Stimulated activated naive CD8-positive, alpha-beta T cell treated with anti-CD3 and anti-CD28 coated beads, Interleukin-15, amount 100 ng/mL, for 72 hours (primary cell): ENCODE measurements around the gene EME2.

Experiments used
- ATAC-seq: fragments of 150-1000 bp; cut with Tn5 transposase; 2 replicates; pipeline ENCODE4 v1.10.0; 2021; ENCODE audit warnings: mild to moderate bottlenecking, moderate library complexity
- DNase-seq, 2 donors: peaks; one replicate each; pipeline ENCODE4 v3.0.0; 2021 to 2022
- H3K27ac Mint-ChIP-seq, 2 donors: one replicate each; pipeline ENCODE4 v1.8.0; 2022; ENCODE audit warnings: mild to moderate bottlenecking in 2 of 2, mixed read lengths in 2 of 2, moderate library complexity in 2 of 2
- H3K27me3 Mint-ChIP-seq: one replicate; pipeline ENCODE4 v1.8.0; 2022; ENCODE audit warnings: mixed read lengths
- H3K4me1 Mint-ChIP-seq: one replicate; pipeline ENCODE4 v1.8.0; 2022; ENCODE audit warnings: mild to moderate bottlenecking, mixed read lengths
- H3K4me3 Mint-ChIP-seq, 2 donors: one replicate each; pipeline ENCODE4 v1.8.0; 2022; ENCODE audit warnings: mild to moderate bottlenecking in 2 of 2, mixed read lengths in 2 of 2, moderate library complexity in 1 of 2
- H3K9me3 Mint-ChIP-seq, 2 donors: one replicate each; pipeline ENCODE4 v1.8.0; 2022; ENCODE audit warnings: mixed read lengths in 2 of 2

Gene EME2

DNA sequence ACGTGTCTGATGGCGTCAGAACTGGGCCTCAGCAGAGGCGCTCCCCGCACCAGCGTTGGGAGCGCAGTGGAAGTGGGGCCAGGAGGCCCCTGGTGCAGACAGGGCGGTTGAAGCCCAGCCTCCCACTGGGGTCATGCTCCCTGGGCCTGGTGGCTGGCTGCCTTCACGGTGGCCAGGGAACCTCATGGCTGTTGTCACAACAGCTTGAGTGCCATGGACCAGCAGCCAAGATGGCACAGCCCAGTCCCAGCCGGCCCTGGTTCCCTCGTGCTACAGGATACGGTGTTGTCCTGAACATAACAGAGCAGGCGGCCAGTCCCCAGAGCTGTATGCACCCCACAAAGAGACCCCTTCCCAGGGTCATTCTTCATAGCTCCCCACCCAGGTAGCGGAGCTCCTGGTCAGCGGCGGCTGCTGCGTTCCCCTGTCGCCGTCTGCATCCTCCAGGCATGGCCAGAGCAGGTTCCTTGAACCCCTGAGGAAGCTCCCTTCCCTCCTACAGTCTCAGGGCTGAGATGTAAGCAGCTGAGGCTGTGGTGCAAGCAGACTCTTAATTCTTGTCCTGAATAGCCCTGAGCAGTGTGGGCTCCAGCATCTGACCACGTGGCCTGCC is 31.0 kb upstream of the EME2 start:
- no peaks in the 10 kb centered on the region for H3K27me3 Mint-ChIP-seq
- H3K4me1 Mint-ChIP-seq = no peaks in the 10 kb centered on the region
- DNase-seq = no peak
- no peak for ATAC-seq
- no peaks in the 10 kb centered on the region for H3K9me3 Mint-ChIP-seq
- no peak overlapping the region for H3K4me3 Mint-ChIP-seq
- H3K27ac Mint-ChIP-seq = no peak overlapping the region

DNA sequence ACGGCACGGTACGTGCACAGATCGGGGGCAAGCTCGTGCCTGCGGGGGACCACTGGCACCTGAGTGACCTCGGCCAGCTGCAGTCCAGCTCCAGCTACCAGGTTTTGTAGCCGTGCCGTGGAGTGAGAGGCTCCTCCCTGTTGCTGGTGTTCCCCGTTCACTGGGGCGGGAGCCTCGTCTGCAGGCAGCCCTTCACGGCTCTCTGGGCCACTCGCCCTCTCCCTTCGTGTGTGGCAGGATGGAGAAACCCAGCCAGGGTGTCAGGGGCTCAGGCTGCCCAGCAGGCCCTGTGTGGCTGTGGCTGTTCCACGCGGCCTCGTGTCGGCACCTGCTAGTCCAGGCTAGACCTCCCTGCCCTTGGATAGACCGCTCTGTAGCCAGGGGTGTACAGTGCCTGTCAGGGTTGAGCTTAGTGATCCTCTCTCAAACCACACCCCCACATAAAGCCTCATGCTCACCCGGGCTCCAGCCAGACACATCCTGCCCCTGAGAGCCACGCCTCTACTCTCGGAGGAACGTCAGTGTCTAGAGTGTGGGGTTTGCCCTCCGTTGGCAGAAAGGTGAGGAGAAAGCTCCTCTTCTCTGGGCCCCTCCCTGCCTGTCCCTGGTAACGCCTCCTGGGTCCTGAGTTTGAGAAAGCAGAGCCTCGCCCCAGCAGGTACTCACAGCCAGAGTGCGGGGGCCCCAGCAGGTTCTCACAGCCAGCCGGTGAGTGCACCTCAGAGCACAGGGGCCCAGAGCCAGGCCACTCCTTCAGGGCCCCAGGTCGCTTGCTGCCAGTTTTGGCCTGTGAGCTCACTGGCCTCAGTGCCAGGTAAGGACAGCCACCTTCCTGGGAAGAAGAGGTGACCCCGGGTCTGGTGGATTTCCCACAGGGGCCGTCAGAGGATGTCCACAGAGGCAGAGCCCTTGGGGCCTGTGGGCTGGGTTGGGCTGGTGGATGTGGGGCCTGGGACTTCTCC is 29.0 kb upstream of the EME2 start:
- ATAC-seq (no peak), DNase-seq (no peak)
- no peak overlapping the region for H3K4me3 Mint-ChIP-seq
- no peak overlapping the region for H3K27ac Mint-ChIP-seq
- no peaks in the 10 kb centered on the region for H3K27me3 Mint-ChIP-seq
- no peaks in the 10 kb centered on the region for H3K9me3 Mint-ChIP-seq
- H3K4me1 Mint-ChIP-seq = no peaks in the 10 kb centered on the region

- H3K9me3 Mint-ChIP-seq = no peaks in the 10 kb centered on the region
- H3K4me3 Mint-ChIP-seq = no peak overlapping the region
- H3K27ac Mint-ChIP-seq = no peak overlapping the region
- no peak for ATAC-seq
- no peak for DNase-seq
- no peaks in the 10 kb centered on the region for H3K27me3 Mint-ChIP-seq
- no peaks in the 10 kb centered on the region for H3K4me1 Mint-ChIP-seq
Measured at GRCh38 chr16:1744338-1744840, 28.2 kb upstream of the EME2 start.

GRCh38 chr16:1745181-1745899 is 27.3 kb upstream of the EME2 start:
- Mint-ChIP-seq H3K4me1 (no peaks in the 10 kb centered on the region), H3K27ac (peak overlapping the region in 1 of 2 donors; percentile 57), H3K4me3 (no peak overlapping the region), H3K27me3 (no peaks in the 10 kb centered on the region), H3K9me3 (no peaks in the 10 kb centered on the region)
- ATAC-seq (no peak), DNase-seq (no peak)

GRCh38 chr16:1745900-1746692 is 26.5 kb upstream of the EME2 start:
- ATAC-seq (no peak), DNase-seq (no peak)
- no peaks in the 10 kb centered on the region for H3K4me1 Mint-ChIP-seq
- H3K9me3 Mint-ChIP-seq = no peaks in the 10 kb centered on the region
- H3K4me3 Mint-ChIP-seq = no peak overlapping the region
- H3K27ac Mint-ChIP-seq = no peak overlapping the region
- H3K27me3 Mint-ChIP-seq = no peaks in the 10 kb centered on the region

DNA sequence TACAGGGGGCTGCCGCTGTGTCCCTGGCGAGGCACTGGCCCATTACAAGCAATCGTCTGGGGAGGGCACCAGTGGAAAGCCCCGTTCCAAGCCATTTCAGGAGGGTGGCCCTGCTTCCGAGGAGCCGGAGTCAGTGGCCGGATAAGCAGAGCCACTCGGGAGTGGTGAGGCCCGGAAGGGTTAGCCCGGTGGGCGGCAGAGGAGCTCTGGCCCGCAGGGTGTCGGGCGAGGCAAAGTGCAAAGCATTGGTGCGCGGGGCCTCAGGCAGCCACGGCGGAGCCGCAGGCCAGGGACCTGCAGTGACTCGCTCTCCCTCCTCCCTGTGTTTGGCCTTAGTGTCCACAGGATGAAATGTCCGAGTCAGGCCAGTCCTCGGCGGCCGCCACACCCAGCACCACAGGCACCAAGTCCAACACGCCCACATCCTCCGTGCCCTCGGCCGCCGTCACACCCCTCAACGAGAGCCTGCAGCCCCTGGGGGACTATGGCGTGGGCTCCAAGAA is 25.9 kb upstream of the EME2 start:
- ATAC-seq = no peak
- no peak for DNase-seq
- Mint-ChIP-seq H3K27ac (no peak overlapping the region), H3K27me3 (no peaks in the 10 kb centered on the region), H3K4me3 (no peak overlapping the region), H3K4me1 (no peaks in the 10 kb centered on the region), H3K9me3 (no peaks in the 10 kb centered on the region)

DNA sequence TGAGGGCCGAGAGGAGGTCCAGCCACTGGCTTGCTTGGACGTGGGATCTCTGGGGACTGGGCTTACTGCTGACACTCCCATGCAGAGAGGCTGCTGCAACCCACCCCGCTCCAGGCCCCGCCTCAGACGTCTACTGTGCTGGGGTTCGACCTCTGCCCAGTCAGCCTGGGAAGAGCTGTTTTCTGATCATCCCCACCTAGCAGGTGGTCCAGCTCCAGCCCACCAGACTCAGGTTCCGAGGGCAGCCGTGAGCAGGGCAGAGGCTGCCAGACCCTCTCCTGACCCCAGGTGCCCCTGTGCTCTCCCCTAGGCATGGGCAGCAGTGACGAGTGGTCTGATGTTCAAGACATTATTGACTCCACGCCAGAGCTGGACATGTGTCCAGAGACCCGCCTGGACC is 24.7 kb upstream of the EME2 start:
- no peaks in the 10 kb centered on the region for H3K27me3 Mint-ChIP-seq
- no peak for ATAC-seq

GRCh38 chr16:1749152-1750117 is 23.2 kb upstream of the EME2 start:
- Mint-ChIP-seq H3K27ac (no peak overlapping the region), H3K4me3 (no peak overlapping the region), H3K4me1 (no peaks in the 10 kb centered on the region), H3K9me3 (no peaks in the 10 kb centered on the region), H3K27me3 (no peaks in the 10 kb centered on the region)
- DNase-seq (no peak), ATAC-seq (no peak)

More for the DNA sequence above, 24.7 kb upstream of the EME2 start:
- no peak overlapping the region for H3K27ac Mint-ChIP-seq
- DNase-seq = no peak
- H3K4me3 Mint-ChIP-seq = no peak overlapping the region
- no peaks in the 10 kb centered on the region for H3K4me1 Mint-ChIP-seq
- no peaks in the 10 kb centered on the region for H3K9me3 Mint-ChIP-seq

- DNase-seq (no peak), ATAC-seq (no peak)
- H3K4me3 Mint-ChIP-seq = no peak overlapping the region
- peak overlapping the region in 1 of 2 donors; percentile 27 for H3K27ac Mint-ChIP-seq
- peaks cover 5% of the 10 kb centered on the region for H3K4me1 Mint-ChIP-seq
- no peaks in the 10 kb centered on the region for H3K9me3 Mint-ChIP-seq
- H3K27me3 Mint-ChIP-seq = no peaks in the 10 kb centered on the region
Measured at GRCh38 chr16:1751946-1752345, 20.7 kb upstream of the EME2 start.

DNA sequence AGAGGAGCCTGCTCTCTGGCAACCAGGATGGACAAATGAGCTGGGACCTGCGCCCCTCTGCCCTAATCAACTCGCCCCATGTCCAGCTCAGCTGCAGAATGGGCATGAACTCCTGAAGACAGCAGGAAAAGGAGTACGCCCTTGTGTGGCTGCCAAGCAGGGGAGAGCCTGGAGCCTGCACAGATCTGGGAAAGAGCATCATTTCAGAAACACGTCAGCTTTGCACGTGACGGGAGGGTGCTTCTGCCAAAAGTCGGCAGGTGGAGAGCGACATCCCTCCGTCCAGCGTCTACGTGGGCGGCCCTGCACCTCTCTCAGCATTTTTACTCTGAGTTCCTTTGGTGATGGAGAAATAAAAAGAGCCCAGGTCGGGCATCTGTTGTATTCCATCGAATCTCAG is 19.8 kb upstream of the EME2 start:
- Mint-ChIP-seq H3K9me3 (no peaks in the 10 kb centered on the region), H3K27me3 (no peaks in the 10 kb centered on the region), H3K27ac (no peak overlapping the region), H3K4me3 (no peak overlapping the region), H3K4me1 (peaks cover 14% of the 10 kb centered on the region)
- DNase-seq = no peak
- ATAC-seq = no peak

DNA sequence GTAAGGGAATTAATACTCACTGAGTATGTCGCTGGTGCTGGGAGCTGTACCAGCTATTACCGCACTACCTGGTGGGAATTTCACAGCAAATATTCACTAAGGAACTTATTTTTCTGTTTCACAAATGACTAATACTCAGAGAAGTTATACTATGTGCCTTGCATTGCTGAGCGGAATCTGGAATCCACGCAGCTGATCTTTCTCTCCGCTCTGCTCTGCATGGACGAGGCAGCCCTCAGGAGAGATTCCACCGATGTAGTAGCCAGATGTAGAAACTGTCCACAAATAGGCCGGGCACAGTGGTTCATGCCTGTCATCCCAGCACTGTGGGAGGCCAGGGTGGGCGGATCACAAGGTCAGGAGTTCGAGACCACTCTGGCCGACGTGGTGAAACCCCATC is 18.4 kb upstream of the EME2 start:
- H3K9me3 Mint-ChIP-seq = no peaks in the 10 kb centered on the region
- H3K27me3 Mint-ChIP-seq = no peaks in the 10 kb centered on the region
- no peak overlapping the region for H3K4me3 Mint-ChIP-seq
- no peak for ATAC-seq
- peak overlapping the region in 1 of 2 donors; percentile 89 for H3K27ac Mint-ChIP-seq
- H3K4me1 Mint-ChIP-seq = peaks cover 16% of the 10 kb centered on the region
- DNase-seq = no peak

- ATAC-seq (peak; percentile 11), DNase-seq (no peak)
- Mint-ChIP-seq H3K4me3 (no peak overlapping the region), H3K4me1 (peaks cover 16% of the 10 kb centered on the region), H3K27me3 (no peaks in the 10 kb centered on the region), H3K9me3 (no peaks in the 10 kb centered on the region), H3K27ac (no peak overlapping the region)
Measured at GRCh38 chr16:1757714-1758461, 14.7 kb upstream of the EME2 start.

GRCh38 chr16:1758923-1759322 is 13.7 kb upstream of the EME2 start:
- ATAC-seq (no peak), DNase-seq (no peak)
- Mint-ChIP-seq H3K27me3 (no peaks in the 10 kb centered on the region), H3K27ac (peak overlapping the region; percentile 52 to 89), H3K9me3 (no peaks in the 10 kb centered on the region), H3K4me3 (no peak overlapping the region), H3K4me1 (peaks cover 16% of the 10 kb centered on the region)
